Tibial nerve (tissue), 3 donors: ENCODE measurements around the gene CYP27A1.

Experiments used
- CTCF ChIP-seq, 5 experiments: fragments of 200-600 bp in 3 of 5; fragments of 450-650 bp in 2 of 5; sonication (generic) in 3 of 5; IDR thresholded peaks; one replicate each; pipeline ENCODE4 v1.5.1; 2016 to 2019; ENCODE audit warnings: antibody characterized with exemption in 5 of 5, mild to moderate bottlenecking in 3 of 5, moderate library complexity in 2 of 5
- POLR2A ChIP-seq, 2 donors: fragments of 450-650 bp; IDR thresholded peaks; one replicate each; pipeline ENCODE4 v1.6.1; 2017; ENCODE audit warnings: antibody characterized with exemption in 2 of 2, mild to moderate bottlenecking in 2 of 2, moderate library complexity in 2 of 2

- peak; percentile 62 to 84 (median 82) for TF ChIP-seq CTCF (IDR thresholded peaks at IDR 0.05)
- TF ChIP-seq POLR2A (IDR thresholded peaks at IDR 0.05): no peak
These were observed 71.1 kb downstream of the CYP27A1 start for GRCh38 chr2:218852911-218853667.
